SK-N-SH treated with all-trans-retinoic acid at 6 μM for 48 hours (cell line): ENCODE data around the gene SLC2A4.

Source experiments
- ATAC-seq: fragments of 200-7000 bp; cut with Tn5 transposase; 3 replicates; pipeline ENCODE4 v1.9.1; 2020; ENCODE audit warnings: mild to moderate bottlenecking, moderate library complexity
- ARNTL ChIP-seq: fragments of 450-650 bp; formaldehyde crosslinking; IDR thresholded peaks from 2 replicates; pipeline ENCODE4 v1.5.0; 2020; ENCODE audit warnings: low read depth, mild to moderate bottlenecking, moderate library complexity, borderline replicate concordance
- BACH2 ChIP-seq: fragments of 250-450 bp; sonication (Bioruptor Pico); IDR thresholded peaks from 2 replicates; pipeline ENCODE4 v1.9.0; 2021; ENCODE audit warnings: mild to moderate bottlenecking, borderline replicate concordance
- CSDC2 ChIP-seq: fragments of 250-450 bp; sonication (Bioruptor Pico); IDR thresholded peaks from 2 replicates; pipeline ENCODE4 v1.5.0; 2020; ENCODE audit warnings: mild to moderate bottlenecking, moderate library complexity
- CSRNP3 ChIP-seq: fragments of 250-450 bp; sonication (Bioruptor Pico); IDR thresholded peaks from 2 replicates; pipeline ENCODE4 v1.5.1; 2021; ENCODE audit warnings: mild to moderate bottlenecking, moderate library complexity
- ESRRG ChIP-seq: fragments of 250-450 bp; sonication (Bioruptor Pico); IDR thresholded peaks from 2 replicates; pipeline ENCODE4 v1.6.1; 2021; ENCODE audit warnings: mild to moderate bottlenecking
- GLIS3 ChIP-seq: fragments of 250-450 bp; sonication (Bioruptor Pico); IDR thresholded peaks from 2 replicates; pipeline ENCODE4 v1.5.0; 2020; ENCODE audit warnings: mild to moderate bottlenecking, moderate library complexity
- ISL1 ChIP-seq: fragments of 250-450 bp; sonication (Bioruptor Pico); IDR thresholded peaks from 2 replicates; pipeline ENCODE4 v2.1.2; 2022; ENCODE audit warnings: mild to moderate bottlenecking, moderate library complexity
- OSR1 ChIP-seq: fragments of 250-450 bp; sonication (Bioruptor Pico); IDR thresholded peaks from 2 replicates; pipeline ENCODE4 v1.8.0; 2022; ENCODE audit warnings: moderate library complexity, mild to moderate bottlenecking, inconsistent platforms
- POU6F1 ChIP-seq: fragments of 250-450 bp; sonication (Bioruptor Pico); IDR thresholded peaks from 2 replicates; pipeline ENCODE4 v1.8.0; 2021; ENCODE audit warnings: low read depth, mild to moderate bottlenecking, moderate library complexity, borderline replicate concordance
- PPARA ChIP-seq: fragments of 250-450 bp; sonication (Bioruptor Pico); IDR thresholded peaks from 2 replicates; pipeline ENCODE4 v1.5.0; 2020; ENCODE audit warnings: mild to moderate bottlenecking, borderline replicate concordance
- RARB ChIP-seq: fragments of 250-450 bp; sonication (Bioruptor Pico); IDR thresholded peaks from 2 replicates; pipeline ENCODE4 v1.8.0; 2021; ENCODE audit warnings: mild to moderate bottlenecking, moderate library complexity
- SNAI2 ChIP-seq: fragments of 250-450 bp; sonication (Bioruptor Pico); IDR thresholded peaks from 2 replicates; pipeline ENCODE4 v1.5.0; 2020; ENCODE audit warnings: mild to moderate bottlenecking, moderate library complexity
- TCF4 ChIP-seq: fragments of 250-450 bp; sonication (Bioruptor Pico); IDR thresholded peaks from 2 replicates; pipeline ENCODE4 v1.8.0; 2021; ENCODE audit warnings: mild to moderate bottlenecking, moderate library complexity, borderline replicate concordance
- ZFP3 ChIP-seq: fragments of 250-450 bp; sonication (Bioruptor Pico); IDR thresholded peaks from 2 replicates; pipeline ENCODE4 v1.5.0; 2020; ENCODE audit warnings: mild to moderate bottlenecking, moderate library complexity
- ZFP30 ChIP-seq: fragments of 450-650 bp; formaldehyde crosslinking; IDR thresholded peaks from 2 replicates; pipeline ENCODE4 v1.5.0; 2022; ENCODE audit warnings: mild to moderate bottlenecking, moderate library complexity
- ZNF565 ChIP-seq: fragments of 450-650 bp; formaldehyde crosslinking; conservative IDR thresholded peaks from 2 replicates; pipeline ENCODE4 v1.5.0; 2020; ENCODE audit warnings: low read depth, mild to moderate bottlenecking, moderate library complexity
- ZNF70 ChIP-seq: fragments of 450-650 bp; formaldehyde crosslinking; IDR thresholded peaks from 2 replicates; pipeline ENCODE4 v1.5.0; 2020; ENCODE audit warnings: mild to moderate bottlenecking, moderate library complexity
- ZNF8 ChIP-seq: fragments of 450-650 bp; formaldehyde crosslinking; IDR thresholded peaks from 2 replicates; pipeline ENCODE4 v1.5.0; 2020; ENCODE audit warnings: mild to moderate bottlenecking, moderate library complexity
- TF ChIP-seq, protein P1 (sequence below): fragments of 250-450 bp; sonication (Bioruptor Pico); IDR thresholded peaks from 2 replicates; pipeline ENCODE4 v1.5.1; 2020; ENCODE audit warnings: low read depth, mild to moderate bottlenecking, moderate library complexity
- TF ChIP-seq, protein P2 (sequence below): fragments of 250-450 bp; sonication (Bioruptor Pico); IDR thresholded peaks from 2 replicates; pipeline ENCODE4 v1.5.0; 2020; ENCODE audit warnings: mild to moderate bottlenecking, moderate library complexity
- TF ChIP-seq, protein P3 (sequence below): fragments of 250-450 bp; sonication (Bioruptor Pico); IDR thresholded peaks from 2 replicates; pipeline ENCODE4 v1.8.0; 2020; ENCODE audit warnings: mild to moderate bottlenecking, moderate library complexity, borderline replicate concordance

Gene SLC2A4

DNA sequence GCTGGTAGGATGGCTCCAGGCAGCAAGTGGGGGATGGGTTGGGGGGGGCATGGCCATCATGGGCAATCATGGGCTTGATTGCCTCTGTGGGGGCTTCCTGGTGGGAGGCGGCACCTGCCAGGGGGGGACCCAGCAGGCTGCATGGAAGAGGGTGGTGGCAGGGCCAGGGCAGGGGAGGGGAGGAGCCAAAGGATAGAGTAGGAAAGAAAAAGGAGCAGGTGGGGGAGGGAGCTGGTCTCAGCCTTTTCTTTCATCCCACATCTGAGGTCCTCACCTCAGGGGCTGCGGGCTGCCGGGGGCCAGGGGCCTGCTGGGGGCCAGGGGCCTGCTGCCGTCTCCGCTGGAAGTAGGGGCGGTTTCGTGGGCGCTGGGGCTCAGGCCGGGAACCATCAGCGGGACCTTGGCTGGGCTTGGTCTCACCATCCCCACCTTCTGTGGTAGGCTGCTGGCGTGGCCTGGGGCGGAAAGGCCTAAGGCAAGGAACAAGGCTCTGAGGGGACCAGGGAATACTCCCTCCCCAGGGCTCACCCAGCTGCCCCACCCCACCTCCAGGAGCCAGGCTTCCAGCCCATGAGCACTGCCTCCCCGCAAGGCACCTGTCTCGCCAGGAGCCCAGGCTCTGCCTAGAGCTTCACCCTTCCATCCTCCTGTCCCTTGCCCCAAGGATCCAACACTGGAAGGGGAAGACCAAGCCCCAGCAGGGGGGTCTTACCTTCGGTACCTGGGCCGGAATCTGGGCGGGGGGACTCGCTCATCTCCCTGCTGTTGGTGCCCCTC is 7.9 kb downstream of the SLC2A4 start:
- TF ChIP-seq BACH2 (CRISPR knock-in tag) (no peak), POU6F1 (CRISPR knock-in tag) (no peak), CSDC2 (CRISPR knock-in tag) (no peak), GLIS3 (CRISPR knock-in tag) (no peak), ZNF8 (CRISPR knock-in tag) (no peak)
- TF ChIP-seq, all 23 proteins: peak for 0
- no peak for ATAC-seq

- TF ChIP-seq ZNF8 (CRISPR knock-in tag) (no peak), ZFP3 (CRISPR knock-in tag) (no peak)
- TF ChIP-seq, protein P1, sequence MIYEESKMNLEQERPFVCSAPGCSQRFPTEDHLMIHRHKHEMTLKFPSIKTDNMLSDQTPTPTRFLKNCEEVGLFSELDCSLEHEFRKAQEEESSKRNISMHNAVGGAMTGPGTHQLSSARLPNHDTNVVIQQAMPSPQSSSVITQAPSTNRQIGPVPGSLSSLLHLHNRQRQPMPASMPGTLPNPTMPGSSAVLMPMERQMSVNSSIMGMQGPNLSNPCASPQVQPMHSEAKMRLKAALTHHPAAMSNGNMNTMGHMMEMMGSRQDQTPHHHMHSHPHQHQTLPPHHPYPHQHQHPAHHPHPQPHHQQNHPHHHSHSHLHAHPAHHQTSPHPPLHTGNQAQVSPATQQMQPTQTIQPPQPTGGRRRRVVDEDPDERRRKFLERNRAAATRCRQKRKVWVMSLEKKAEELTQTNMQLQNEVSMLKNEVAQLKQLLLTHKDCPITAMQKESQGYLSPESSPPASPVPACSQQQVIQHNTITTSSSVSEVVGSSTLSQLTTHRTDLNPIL (CRISPR knock-in tag) = no peak
- no peak for ATAC-seq
These were observed 8.6 kb downstream of the SLC2A4 start for GRCh38 chr17:7290166-7290565.

GRCh38 chr17:7290685-7291084 is 9.2 kb downstream of the SLC2A4 start:
- TF ChIP-seq OSR1 (CRISPR knock-in tag) (no peak), CSRNP3 (CRISPR knock-in tag) (no peak), RARB (CRISPR knock-in tag) (no peak), ZFP30 (CRISPR knock-in tag) (no peak), GLIS3 (CRISPR knock-in tag) (no peak)
- TF ChIP-seq, all 23 proteins: peak for 0

GRCh38 chr17:7292194-7292593 is 10.7 kb downstream of the SLC2A4 start:
- no peak for ATAC-seq

More at GRCh38 chr17:7290685-7291084, 9.2 kb downstream of the SLC2A4 start:
- ATAC-seq = no peak

More at GRCh38 chr17:7292194-7292593, 10.7 kb downstream of the SLC2A4 start:
- TF ChIP-seq ISL1 (CRISPR knock-in tag) = no peak
- TF ChIP-seq, protein P2, sequence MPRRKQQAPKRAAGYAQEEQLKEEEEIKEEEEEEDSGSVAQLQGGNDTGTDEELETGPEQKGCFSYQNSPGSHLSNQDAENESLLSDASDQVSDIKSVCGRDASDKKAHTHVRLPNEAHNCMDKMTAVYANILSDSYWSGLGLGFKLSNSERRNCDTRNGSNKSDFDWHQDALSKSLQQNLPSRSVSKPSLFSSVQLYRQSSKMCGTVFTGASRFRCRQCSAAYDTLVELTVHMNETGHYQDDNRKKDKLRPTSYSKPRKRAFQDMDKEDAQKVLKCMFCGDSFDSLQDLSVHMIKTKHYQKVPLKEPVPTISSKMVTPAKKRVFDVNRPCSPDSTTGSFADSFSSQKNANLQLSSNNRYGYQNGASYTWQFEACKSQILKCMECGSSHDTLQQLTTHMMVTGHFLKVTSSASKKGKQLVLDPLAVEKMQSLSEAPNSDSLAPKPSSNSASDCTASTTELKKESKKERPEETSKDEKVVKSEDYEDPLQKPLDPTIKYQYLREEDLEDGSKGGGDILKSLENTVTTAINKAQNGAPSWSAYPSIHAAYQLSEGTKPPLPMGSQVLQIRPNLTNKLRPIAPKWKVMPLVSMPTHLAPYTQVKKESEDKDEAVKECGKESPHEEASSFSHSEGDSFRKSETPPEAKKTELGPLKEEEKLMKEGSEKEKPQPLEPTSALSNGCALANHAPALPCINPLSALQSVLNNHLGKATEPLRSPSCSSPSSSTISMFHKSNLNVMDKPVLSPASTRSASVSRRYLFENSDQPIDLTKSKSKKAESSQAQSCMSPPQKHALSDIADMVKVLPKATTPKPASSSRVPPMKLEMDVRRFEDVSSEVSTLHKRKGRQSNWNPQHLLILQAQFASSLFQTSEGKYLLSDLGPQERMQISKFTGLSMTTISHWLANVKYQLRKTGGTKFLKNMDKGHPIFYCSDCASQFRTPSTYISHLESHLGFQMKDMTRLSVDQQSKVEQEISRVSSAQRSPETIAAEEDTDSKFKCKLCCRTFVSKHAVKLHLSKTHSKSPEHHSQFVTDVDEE (CRISPR knock-in tag) = no peak
- TF ChIP-seq ARNTL (CRISPR knock-in tag) = no peak
- no peak for TF ChIP-seq ZNF8 (CRISPR knock-in tag)
- TF ChIP-seq ZNF70 (CRISPR knock-in tag) = no peak
- no peak for TF ChIP-seq BACH2 (CRISPR knock-in tag)
- no peak for TF ChIP-seq ESRRG (CRISPR knock-in tag)
- no peak for TF ChIP-seq SNAI2 (CRISPR knock-in tag)
- TF ChIP-seq CSRNP3 (CRISPR knock-in tag) = no peak
- TF ChIP-seq GLIS3 (CRISPR knock-in tag) = no peak
- TF ChIP-seq ZFP30 (CRISPR knock-in tag) = no peak
- TF ChIP-seq, protein P3, sequence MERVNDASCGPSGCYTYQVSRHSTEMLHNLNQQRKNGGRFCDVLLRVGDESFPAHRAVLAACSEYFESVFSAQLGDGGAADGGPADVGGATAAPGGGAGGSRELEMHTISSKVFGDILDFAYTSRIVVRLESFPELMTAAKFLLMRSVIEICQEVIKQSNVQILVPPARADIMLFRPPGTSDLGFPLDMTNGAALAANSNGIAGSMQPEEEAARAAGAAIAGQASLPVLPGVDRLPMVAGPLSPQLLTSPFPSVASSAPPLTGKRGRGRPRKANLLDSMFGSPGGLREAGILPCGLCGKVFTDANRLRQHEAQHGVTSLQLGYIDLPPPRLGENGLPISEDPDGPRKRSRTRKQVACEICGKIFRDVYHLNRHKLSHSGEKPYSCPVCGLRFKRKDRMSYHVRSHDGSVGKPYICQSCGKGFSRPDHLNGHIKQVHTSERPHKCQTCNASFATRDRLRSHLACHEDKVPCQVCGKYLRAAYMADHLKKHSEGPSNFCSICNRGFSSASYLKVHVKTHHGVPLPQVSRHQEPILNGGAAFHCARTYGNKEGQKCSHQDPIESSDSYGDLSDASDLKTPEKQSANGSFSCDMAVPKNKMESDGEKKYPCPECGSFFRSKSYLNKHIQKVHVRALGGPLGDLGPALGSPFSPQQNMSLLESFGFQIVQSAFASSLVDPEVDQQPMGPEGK (CRISPR knock-in tag) = no peak
- TF ChIP-seq TCF4 = no peak
- TF ChIP-seq CSDC2 (CRISPR knock-in tag) = no peak
- no peak for TF ChIP-seq ZFP3 (CRISPR knock-in tag)
- no peak for TF ChIP-seq ZNF565 (CRISPR knock-in tag)
- no peak for TF ChIP-seq OSR1 (CRISPR knock-in tag)
- TF ChIP-seq PPARA (CRISPR knock-in tag) = no peak
- TF ChIP-seq, all 23 proteins: peak for 0
